ENCODE results near the gene WWTR1. TPM values are rescaled to one million over a fixed set of nuclear protein-coding genes. Genes with fewer than 3 reads are reported as not detected.

The WWTR1 gene
- 18.6 and 19.2 TPM in 2 replicates for total RNA-seq (2021; fragmentation: NEBNext Ultra II Directional; extraction: Animal tissue kit (Norgen Biotek cat#: 25700))
- polyA plus RNA-seq (2011; rRNA removed) = 15.7 and 19.2 TPM in 2 replicates
- polyA plus RNA-seq (2011; cell fraction: cytosol; rRNA removed) = 13.0 TPM
- 27.0 TPM for polyA plus RNA-seq (2011; cell fraction: nucleus; rRNA removed)
- 9.0 to 17.1 TPM (median 11.7 TPM) in 4 replicates for polyA plus RNA-seq (2012, experiment 1 of 2)
- polyA plus RNA-seq (2012, experiment 2 of 2) = 7.5 TPM
- polyA plus RNA-seq (2013, experiment 1 of 2) = 12.6 TPM
- 12.3 TPM for polyA plus RNA-seq (2013, experiment 2 of 2)
- 25.0 and 28.6 TPM in 2 replicates for polyA minus RNA-seq (2011; rRNA and poly(A)+ RNA removed)
- 13.1 TPM for polyA minus RNA-seq (2011; cell fraction: cytosol; rRNA and poly(A)+ RNA removed)
- 71.1 TPM for polyA minus RNA-seq (2011; cell fraction: nucleus; rRNA and poly(A)+ RNA removed)
- long read RNA-seq, experiment 1, partial matches to known transcripts = 2 of 11 reads
- long read RNA-seq, experiment 1, other reads (novel, unspliced or antisense) = 6 of 11 reads
- long read RNA-seq, experiment 2 = 0 reads

GRCh38 chr3:149657926-149658743 is at the start of gene WWTR1:
TSS of gene WWTR1 (minus strand) at chr3:149658025. CDS start at chr3:149657306, 719 bp downstream.
- Histone ChIP-seq H3K27me3 (replicated peaks in 1 of 4; ENCODE audit: control insufficient read depth in 3 of 4, extremely low read depth in 1 of 4, insufficient read depth in 3 of 4, low read length in 3 of 4) (peaks cover 0 to 12% (median 8%) of the 10 kb centered on the region in 4 experiments; a peak in 4 of 7 replicates), H2BK15ac (ENCODE audit: low read length) (peak within 1 kb of the TSS; percentile 55; the same call in 1 of the 2 replicates), H3K23me2 (ENCODE audit: low read depth, low read length) (peaks cover 26% of the 10 kb centered on the region), H3K9me3 (ENCODE audit: insufficient read depth in 2 of 2, low read depth in 1 of 2, low read length in 1 of 2) (no peaks in the 10 kb centered on the region), H4K8ac (ENCODE audit: extremely low read depth, insufficient read depth, low read length) (peak within 1 kb of the TSS; percentile 98), H2BK5ac (ENCODE audit: low read depth, low read length) (peak within 1 kb of the TSS; percentile 96), H3K79me2 (ENCODE audit: control insufficient read depth in 1 of 2, insufficient read depth in 2 of 2, low read length in 2 of 2) (peaks cover 0 to 19% of the 10 kb centered on the region in 2 experiments; a peak in 3 of 4 replicates), H3K4me3 (ENCODE audit: extremely low read depth in 1 of 4, insufficient read depth in 2 of 4, low read depth in 3 of 4, low read length in 4 of 4) (peak within 1 kb of the TSS; percentile 53 to 83 (median 73)), H3K4ac (replicated peaks; ENCODE audit: insufficient read length, low read depth, low read length) (peak within 1 kb of the TSS; percentile 27), H2AFZ (ENCODE audit: low read length) (no peak within 1 kb of the TSS; the same call in 1 of the 2 replicates), H2BK120ac (replicated peaks; ENCODE audit: low read depth, low read length) (peak within 1 kb of the TSS; percentile 61), H3K14ac (ENCODE audit: insufficient read length) (no peak within 1 kb of the TSS), H2BK12ac (ENCODE audit: low read depth, low read length) (peak within 1 kb of the TSS; percentile 96), H3K4me1 (replicated peaks in 1 of 4; ENCODE audit: control insufficient read depth in 3 of 4, insufficient read depth in 4 of 4, low read length in 3 of 4) (peaks cover 0 to 7% (median 2%) of the 10 kb centered on the region in 4 experiments), H3K56ac (replicated peaks; ENCODE audit: insufficient read length, low read depth, low read length) (peak within 1 kb of the TSS; percentile 88), H3K23ac (ENCODE audit: insufficient read length) (no peak within 1 kb of the TSS), H3K18ac (ENCODE audit: extremely low read depth, low read length) (peak within 1 kb of the TSS; percentile 98), H3K36me3 (ENCODE audit: control insufficient read depth in 2 of 4, insufficient read depth in 4 of 4, low read length in 3 of 4) (0 out of 8 replicates have a peak, but pooled peaks cover 0 to 3% (median 0%) of the 10 kb centered on the region in 4 experiments), H2AK5ac (ENCODE audit: low read depth, low read length) (peak within 1 kb of the TSS; percentile 89; the same call in 1 of the 2 replicates), H2BK20ac (ENCODE audit: low read length) (peak within 1 kb of the TSS; percentile 23; the same call in 1 of the 2 replicates), H3K9ac (replicated peaks in 1 of 4; ENCODE audit: extremely low read depth in 1 of 4, low read depth in 3 of 4, low read length in 3 of 4) (peak within 1 kb of the TSS; percentile 87 to 95 (median 93)), H4K91ac (replicated peaks; ENCODE audit: insufficient read length, low read length) (peak within 1 kb of the TSS; percentile 94), H3K27ac (ENCODE audit: low read depth, low read length) (peak within 1 kb of the TSS; percentile 98), H4K20me1 (replicated peaks in 1 of 2; ENCODE audit: control insufficient read depth in 1 of 2, insufficient read depth in 2 of 2, low read length in 2 of 2) (peaks cover 0 to 4% of the 10 kb centered on the region in 2 experiments), H3K79me1 (ENCODE audit: low read depth, low read length) (peaks cover 5% of the 10 kb centered on the region), H3K4me2 (ENCODE audit: insufficient read depth in 1 of 2, low read depth in 2 of 2, low read length in 2 of 2) (peak within 1 kb of the TSS; percentile 95 to 99), H4K5ac (ENCODE audit: insufficient read length, low read depth, low read length) (peak within 1 kb of the TSS; percentile 82)
- DNase-seq (ENCODE audit: low read depth in 1 of 2, low spot score in 2 of 2) (peak; percentile 88 to 90), FAIRE-seq (no peak)
- WGBS, 2 experiments (ENCODE audit: extremely low coverage in 1 of 2, insufficient coverage in 1 of 2, insufficient read length in 1 of 2, insufficient replicate concordance in 2 of 2, low coverage in 1 of 2, low lambda C conversion rate in 2 of 2, missing lambda C conversion rate in 1 of 2) = 4% methylated on average over 32 of the region's 52 CpGs; no CpG with 5 or more reads in 1 of the 2 experiments
- ChIA-PET POLR2A (ENCODE audit: partially characterized antibody) (interaction anchor here (0.7 to 5.8 kb wide), 42 partner anchors 9 to 313 kb away, joined by 3 to 53 read pairs (median 4); partner anchors contain the start of genes COMMD2, PFN2 and RNF13), CTCF (ENCODE audit: partially characterized antibody) (interaction anchor here (1.1 to 5.3 kb wide), 10 partner anchors 12 to 150 kb away, joined by 3 to 35 read pairs (median 4); no protein-coding TSS in a partner anchor)
- no peak for TF ChIP-seq JUND (IDR thresholded peaks at IDR 0.05; ENCODE audit: low read length)
- TF ChIP-seq POU5F1 (IDR thresholded peaks at IDR 0.05; ENCODE audit: low read depth, low read length) = no peak
- no peak for TF ChIP-seq YY1 (IDR thresholded peaks at IDR 0.05; ENCODE audit: low read depth, low read length)
- TF ChIP-seq BCL11A (IDR thresholded peaks at IDR 0.05; ENCODE audit: low read depth in 2 of 2, low read length in 2 of 2) = no peak
- no peak for TF ChIP-seq CBX5 (IDR thresholded peaks at IDR 0.05; ENCODE audit: low read depth, low read length)
- TF ChIP-seq CHD1 (IDR thresholded peaks at IDR 0.05; ENCODE audit: low read depth, low read length) = no peak
- no peak for TF ChIP-seq SP2 (IDR thresholded peaks at IDR 0.05; ENCODE audit: low read length)
- peak in 1 of 2 experiments; percentile 7; a peak in 1 of 3 replicates for TF ChIP-seq EP300 (IDR thresholded peaks at IDR 0.05; ENCODE audit: borderline replicate concordance in 1 of 2, low read depth in 2 of 2, low read length in 2 of 2)
- 0 out of 2 replicates have a peak, but pooled peaks have one; percentile 28 for TF ChIP-seq SP1 (IDR thresholded peaks at IDR 0.05; ENCODE audit: low read depth, low read length)
